Measurements from ENCODE around the gene ZC3H12C. TPM values are rescaled to one million over a fixed set of nuclear protein-coding genes. Genes with fewer than 3 reads are reported as not detected.

The ZC3H12C gene
- total RNA-seq, 1 donor from 2014 or later = 10.2 TPM

- no peak for TF ChIP-seq CTCF (IDR thresholded peaks at IDR 0.05; ENCODE audit: insufficient read depth, low read length, poor library complexity, severe bottlenecking)
- no peaks in the 10 kb centered on the region for H3K36me3 ChIP-seq (ENCODE audit: control insufficient read depth, insufficient read depth, low read length)
- H3K27me3 ChIP-seq (ENCODE audit: control insufficient read depth, insufficient read depth, low read length) = no peaks in the 10 kb centered on the region
- DNase-seq (ENCODE audit: low read depth) = no peak
- H3K4me3 ChIP-seq (ENCODE audit: low read depth, low read length) = no peak overlapping the region
Measured at GRCh38 chr11:110123003-110123402, 29.8 kb downstream of the ZC3H12C start.

- Histone ChIP-seq H3K4me3 (ENCODE audit: low read depth, low read length) (no peak overlapping the region), H3K36me3 (ENCODE audit: control insufficient read depth, insufficient read depth, low read length) (no peaks in the 10 kb centered on the region), H3K27me3 (ENCODE audit: control insufficient read depth, insufficient read depth, low read length) (no peaks in the 10 kb centered on the region)
- no peak for TF ChIP-seq CTCF (IDR thresholded peaks at IDR 0.05; ENCODE audit: insufficient read depth, low read length, poor library complexity, severe bottlenecking)
- no peak for DNase-seq (ENCODE audit: low read depth)
Measured at GRCh38 chr11:110124605-110125004, 31.4 kb downstream of the ZC3H12C start.

GRCh38 chr11:110125632-110126031, 32.4 kb downstream of the ZC3H12C start:
- no peaks in the 10 kb centered on the region for H3K27me3 ChIP-seq (ENCODE audit: control insufficient read depth, insufficient read depth, low read length)
- peak; percentile 26 for DNase-seq (ENCODE audit: low read depth)

GRCh38 chr11:110126936-110127335, 33.7 kb downstream of the ZC3H12C start:
- TF ChIP-seq CTCF (IDR thresholded peaks at IDR 0.05; ENCODE audit: insufficient read depth, low read length, poor library complexity, severe bottlenecking) = no peak
- Histone ChIP-seq H3K4me3 (ENCODE audit: low read depth, low read length) (no peak overlapping the region), H3K36me3 (ENCODE audit: control insufficient read depth, insufficient read depth, low read length) (no peaks in the 10 kb centered on the region), H3K27me3 (ENCODE audit: control insufficient read depth, insufficient read depth, low read length) (no peaks in the 10 kb centered on the region)
- no peak for DNase-seq (ENCODE audit: low read depth)

More at GRCh38 chr11:110125632-110126031, 32.4 kb downstream of the ZC3H12C start:
- no peaks in the 10 kb centered on the region for H3K36me3 ChIP-seq (ENCODE audit: control insufficient read depth, insufficient read depth, low read length)
- no peak for TF ChIP-seq CTCF (IDR thresholded peaks at IDR 0.05; ENCODE audit: insufficient read depth, low read length, poor library complexity, severe bottlenecking)
- no peak overlapping the region for H3K4me3 ChIP-seq (ENCODE audit: low read depth, low read length)

- H3K4me3 ChIP-seq (ENCODE audit: low read depth, low read length) = no peak overlapping the region
- no peak for TF ChIP-seq CTCF (IDR thresholded peaks at IDR 0.05; ENCODE audit: insufficient read depth, low read length, poor library complexity, severe bottlenecking)
- DNase-seq (ENCODE audit: low read depth) = no peak
- no peaks in the 10 kb centered on the region for H3K27me3 ChIP-seq (ENCODE audit: control insufficient read depth, insufficient read depth, low read length)
- H3K36me3 ChIP-seq (ENCODE audit: control insufficient read depth, insufficient read depth, low read length) = no peaks in the 10 kb centered on the region
Measured at GRCh38 chr11:110128161-110128560, 35.0 kb downstream of the ZC3H12C start.

GRCh38 chr11:110130642-110131238, 37.5 kb downstream of the ZC3H12C start:
- Histone ChIP-seq H3K27me3 (ENCODE audit: control insufficient read depth, insufficient read depth, low read length) (no peaks in the 10 kb centered on the region), H3K36me3 (ENCODE audit: control insufficient read depth, insufficient read depth, low read length) (no peaks in the 10 kb centered on the region), H3K4me3 (ENCODE audit: low read depth, low read length) (no peak overlapping the region)
- no peak for TF ChIP-seq CTCF (IDR thresholded peaks at IDR 0.05; ENCODE audit: insufficient read depth, low read length, poor library complexity, severe bottlenecking)
- peak; percentile 12 for DNase-seq (ENCODE audit: low read depth)

Measured in kidney epithelial cell (primary cell).